ENCODE data around the gene BMPR1B. TPM values are rescaled to one million over a fixed set of nuclear protein-coding genes. Genes with fewer than 3 reads are reported as not detected.
"Not testable (repeated sequence)": the region's sequence is repeated elsewhere in the genome, so short reads cannot be mapped to it uniquely, and the experiment has no call there.

The BMPR1B gene
- total RNA-seq, 1 experiment from 2014 or later, result 1.7 TPM

DNA sequence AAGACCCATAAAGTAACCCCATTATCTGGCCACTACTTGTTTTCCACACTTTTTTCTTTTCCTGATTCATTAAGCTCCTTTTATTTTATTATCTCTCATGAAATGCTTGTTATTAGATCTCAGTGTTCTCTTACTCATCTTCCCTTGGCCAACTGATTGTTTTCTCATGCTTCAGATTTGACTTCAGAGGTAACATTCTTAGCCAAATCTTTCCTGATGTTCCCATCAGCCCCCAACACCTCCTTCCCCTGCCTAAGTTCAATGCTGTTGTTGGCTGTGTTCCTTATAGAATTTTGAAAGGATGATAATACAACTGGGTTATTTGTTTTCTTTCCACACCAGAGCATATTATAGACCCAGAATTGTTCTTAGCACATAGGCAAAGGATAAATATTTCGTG is 75.6 kb downstream of the BMPR1B start:
- no peak for DNase-seq (ENCODE audit: low read depth)

DNA sequence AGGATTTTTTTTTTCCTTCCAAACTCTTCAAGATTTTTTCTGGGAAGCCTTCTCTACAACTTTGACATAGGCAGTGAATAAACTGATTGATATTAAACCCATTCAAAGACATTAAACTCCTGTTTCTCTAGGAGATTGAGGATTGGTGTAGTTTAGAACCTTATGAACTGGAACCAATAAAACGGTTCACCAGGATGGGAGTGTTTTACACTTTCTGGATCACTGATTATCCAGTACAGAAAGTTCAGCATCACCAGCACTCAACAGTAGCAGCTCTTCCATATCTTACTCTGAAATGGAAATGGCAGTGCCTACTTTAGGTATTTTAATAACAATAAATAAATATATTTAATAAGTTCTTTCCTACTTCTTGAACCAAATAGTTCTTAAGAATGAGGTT is 76.7 kb downstream of the BMPR1B start:
- no peak for DNase-seq (ENCODE audit: low read depth)

DNA sequence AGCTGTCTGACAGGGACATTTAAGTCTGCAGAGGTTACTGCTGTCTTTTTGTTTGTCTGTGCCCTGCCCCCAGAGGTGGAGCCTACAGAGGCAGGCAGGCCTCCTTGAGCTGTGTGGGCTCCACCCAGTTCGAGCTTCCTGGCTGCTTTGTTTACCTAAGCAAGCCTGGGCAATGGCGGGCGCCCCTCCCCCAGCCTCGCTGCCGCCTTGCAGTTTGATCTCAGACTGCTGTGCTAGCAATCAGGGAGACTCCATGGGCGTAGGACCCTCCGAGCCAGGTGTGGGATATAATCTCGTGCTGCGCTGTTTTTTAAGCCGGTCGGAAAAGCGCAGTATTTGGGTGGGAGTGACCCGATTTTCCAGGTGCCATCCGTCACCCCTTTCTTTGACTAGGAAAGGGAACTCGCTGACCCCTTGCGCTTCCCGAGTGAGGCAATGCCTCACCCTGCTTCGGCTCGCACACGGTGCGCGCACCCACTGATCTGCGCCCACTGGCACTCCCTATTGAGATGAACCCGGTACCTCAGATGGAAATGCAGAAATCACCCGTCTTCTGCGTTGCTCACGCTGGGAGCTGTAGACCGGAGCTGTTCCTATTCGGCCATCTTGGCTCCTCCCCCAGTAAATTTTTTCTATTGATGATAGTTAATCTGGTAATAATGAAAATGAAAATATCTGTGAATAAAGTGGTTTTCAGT is 83.6 kb downstream of the BMPR1B start:
- not testable (repeated sequence) for DNase-seq (ENCODE audit: low read depth)

DNA sequence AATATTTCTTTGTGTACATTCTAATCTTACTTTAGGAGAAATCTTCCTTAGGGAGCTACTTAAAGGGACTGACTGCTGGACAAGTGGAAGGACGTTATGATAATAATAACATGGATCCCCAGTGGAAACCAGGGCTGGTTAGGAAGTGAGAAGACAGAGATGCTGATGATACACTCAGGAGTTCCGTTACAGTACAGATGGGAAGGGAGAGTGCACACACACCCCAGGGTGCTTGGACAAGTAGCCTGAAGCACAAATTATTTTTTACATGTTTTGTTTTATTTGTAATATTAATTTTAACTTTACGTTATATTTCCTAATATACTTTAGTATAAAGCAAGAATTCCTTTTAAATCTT is 84.1 kb downstream of the BMPR1B start:
- DNase-seq (ENCODE audit: low read depth), result no peak

DNA sequence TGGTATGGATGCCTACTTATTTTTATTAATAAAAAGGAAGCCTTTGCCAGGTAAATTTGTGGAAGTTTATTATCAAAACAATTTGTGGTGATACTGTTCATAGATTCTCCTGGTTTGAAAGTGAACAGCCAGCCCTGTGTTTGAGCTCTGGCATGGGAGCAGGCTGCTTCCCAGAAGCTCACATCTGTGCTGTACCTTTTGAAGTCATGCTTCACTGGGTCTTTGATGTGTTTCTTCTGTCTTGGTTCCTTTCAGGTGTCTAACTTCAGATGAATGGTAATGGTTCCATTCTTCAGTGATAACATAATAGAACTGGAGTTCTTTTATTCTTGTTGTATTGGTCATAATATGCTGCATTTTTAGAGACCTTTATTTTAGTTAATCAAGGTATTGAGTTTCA is 85.5 kb downstream of the BMPR1B start:
- DNase-seq (ENCODE audit: low read depth), result no peak

DNA sequence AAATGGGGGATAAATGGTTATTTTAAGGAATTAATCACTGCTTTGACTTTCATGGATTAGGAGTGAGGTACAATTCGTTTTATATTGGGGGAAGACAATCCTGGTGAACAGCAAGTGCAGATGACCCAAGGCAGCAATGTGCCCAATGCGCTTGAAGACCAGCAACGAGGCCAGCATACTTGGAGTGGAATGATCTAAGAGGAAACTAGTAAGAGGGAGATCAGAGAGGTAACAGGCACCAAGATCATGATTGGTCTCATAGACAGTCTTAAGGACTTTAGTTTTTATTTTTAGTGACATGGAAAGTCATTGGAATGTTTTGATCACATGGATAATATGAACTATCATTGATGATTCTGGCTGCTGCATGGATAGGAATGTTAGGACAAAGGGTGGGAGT is 90.6 kb downstream of the BMPR1B start:
- DNase-seq (ENCODE audit: low read depth), result no peak

DNA sequence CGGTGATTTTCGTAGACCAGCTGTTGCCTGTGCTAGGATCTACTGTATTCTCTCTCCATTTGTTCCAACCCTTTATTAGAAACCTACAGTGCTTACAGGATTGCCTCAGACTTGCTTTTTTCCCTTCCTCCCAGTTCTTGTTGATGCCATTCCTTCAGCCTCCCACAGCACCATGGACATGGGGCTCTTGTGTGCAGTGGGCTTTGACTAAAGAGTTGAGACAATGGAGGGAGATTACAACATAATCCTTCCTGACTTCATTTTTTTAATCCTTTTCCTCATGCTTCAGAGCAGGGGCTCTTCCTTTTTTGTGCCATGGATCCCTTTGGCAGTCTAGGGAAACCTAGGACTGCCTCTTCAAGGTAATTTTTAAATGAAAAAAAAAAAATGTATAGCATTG is 92.1 kb downstream of the BMPR1B start:
- no peak for DNase-seq (ENCODE audit: low read depth)

DNA sequence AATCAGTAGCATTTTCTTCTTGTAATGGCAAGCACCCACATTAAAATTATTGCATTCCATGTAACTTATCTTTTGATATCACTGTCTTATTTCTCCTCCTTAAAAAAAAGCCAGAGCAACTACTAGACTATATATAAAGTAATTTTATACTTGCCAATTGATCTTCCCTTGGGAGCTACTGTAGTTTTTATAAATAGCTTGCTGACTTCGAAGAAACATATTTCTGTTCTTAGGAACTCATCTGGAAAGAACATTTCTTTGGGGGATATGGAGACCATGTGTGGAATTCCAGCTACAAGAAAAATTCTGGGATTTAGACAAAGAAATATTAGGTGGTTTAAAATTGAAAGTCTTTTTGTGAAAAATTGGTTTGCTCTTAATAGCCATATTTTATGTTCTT is 94.9 kb downstream of the BMPR1B start:
- no peak for DNase-seq (ENCODE audit: low read depth)

DNA sequence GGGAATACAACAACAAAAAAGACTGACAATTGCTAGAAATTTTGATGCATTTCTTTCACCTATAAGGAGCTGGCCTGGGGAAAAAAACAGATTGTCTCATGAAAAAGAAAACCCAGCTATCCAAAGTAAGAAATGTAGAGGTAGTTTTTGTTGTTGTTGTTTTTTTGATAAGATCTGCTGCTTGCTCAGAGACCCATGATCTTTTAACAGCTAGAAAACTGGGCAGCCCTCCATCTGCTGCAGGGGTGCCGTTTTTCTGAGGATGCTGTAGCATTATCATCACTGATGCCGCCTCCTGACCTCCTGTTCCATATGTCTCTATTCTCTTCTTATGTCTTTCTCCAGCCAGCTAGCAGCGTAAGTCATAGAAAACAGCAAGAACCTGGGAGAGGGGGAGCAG is 98.3 kb downstream of the BMPR1B start:
- DNase-seq (ENCODE audit: low read depth), result no peak

DNA sequence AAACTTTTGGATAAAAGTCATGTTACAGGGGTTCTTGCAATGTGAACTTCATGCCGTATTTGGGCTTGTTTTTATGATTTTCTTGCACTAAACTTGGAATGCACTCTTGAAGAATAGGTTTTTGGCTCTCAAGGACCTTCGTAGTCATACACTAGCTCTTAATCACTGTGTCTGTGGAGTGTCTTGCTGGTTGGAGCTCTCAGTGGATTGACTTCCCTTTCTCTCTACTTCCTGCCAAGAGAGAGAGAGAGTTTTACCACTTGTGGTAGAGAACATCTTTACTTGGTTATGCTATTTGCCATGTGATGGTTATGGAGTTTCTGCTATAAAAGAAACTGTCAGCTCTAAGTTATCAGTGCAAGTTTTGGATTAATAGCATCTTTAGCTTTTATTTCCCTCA is 112.4 kb downstream of the BMPR1B start:
- no peak for DNase-seq (ENCODE audit: low read depth)

DNA sequence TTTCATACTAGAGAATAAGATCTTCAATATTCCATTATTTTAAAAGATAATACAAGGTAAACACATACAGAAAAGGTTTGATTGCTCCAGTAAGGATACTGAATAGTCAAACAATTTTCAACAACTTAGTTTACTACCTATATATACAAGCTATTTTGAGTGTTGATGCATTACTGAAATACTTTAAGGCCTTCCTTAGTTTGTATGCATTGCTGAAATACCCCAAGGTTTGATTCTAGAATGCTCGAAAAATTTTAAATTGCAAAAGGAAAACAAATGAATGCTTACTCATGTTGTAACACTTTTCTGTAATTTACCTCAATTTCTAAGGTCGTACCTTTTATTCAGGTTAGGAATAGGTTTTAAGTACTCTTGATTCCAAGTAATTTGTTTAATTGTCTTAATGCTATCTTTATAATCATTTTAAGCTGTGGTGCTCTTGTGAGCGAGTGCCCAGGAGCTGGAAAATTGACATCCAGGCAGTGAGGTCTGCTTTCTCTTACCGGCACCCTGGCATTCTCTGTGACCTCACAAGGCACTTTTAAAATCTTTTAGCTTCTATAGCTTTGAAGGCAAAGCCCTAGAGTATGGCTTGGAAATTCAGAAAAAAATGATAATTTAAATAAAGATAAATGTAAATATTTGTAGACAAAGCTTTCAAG is 114.0 kb downstream of the BMPR1B start:
- no peak for DNase-seq (ENCODE audit: low read depth)

DNA sequence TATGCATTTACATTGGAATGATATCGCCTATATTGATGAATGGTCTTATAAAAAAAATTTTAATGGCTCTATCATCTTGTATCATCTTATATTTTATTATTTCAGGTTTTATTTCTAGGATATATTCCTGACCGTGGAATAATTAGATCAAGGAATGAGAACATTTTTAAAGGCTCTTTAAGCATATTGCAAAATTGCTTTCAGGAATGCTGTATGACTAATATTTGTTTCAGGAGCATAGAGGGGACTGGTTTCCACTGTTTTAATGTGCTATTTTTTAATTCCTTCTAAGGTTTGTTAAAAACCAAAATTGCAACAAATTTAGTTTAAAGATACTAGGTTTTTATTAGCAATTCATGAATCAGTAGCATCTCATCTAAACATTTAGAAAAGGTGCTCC is 120.2 kb downstream of the BMPR1B start:
- no peak for DNase-seq (ENCODE audit: low read depth)

DNA sequence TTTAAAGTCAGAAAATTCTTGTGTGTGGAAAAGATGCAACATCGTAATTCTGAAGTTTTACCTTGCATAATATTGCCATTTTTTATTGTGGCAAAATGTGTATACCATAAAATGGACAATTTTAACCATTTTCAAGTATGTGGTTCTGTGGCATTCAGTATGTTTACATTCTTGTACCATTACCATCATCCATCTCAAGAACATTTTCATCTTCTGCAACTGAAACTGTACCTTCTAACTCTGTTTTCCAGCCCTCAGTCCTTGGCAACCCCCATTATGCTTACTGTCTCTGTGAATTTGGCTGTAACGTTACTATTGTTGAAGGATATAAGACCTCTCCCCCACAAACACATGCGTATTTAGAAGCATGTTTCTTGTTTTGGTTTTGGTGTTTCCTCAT is 123.2 kb downstream of the BMPR1B start:
- peak; percentile 1 for DNase-seq (ENCODE audit: low read depth)

DNA sequence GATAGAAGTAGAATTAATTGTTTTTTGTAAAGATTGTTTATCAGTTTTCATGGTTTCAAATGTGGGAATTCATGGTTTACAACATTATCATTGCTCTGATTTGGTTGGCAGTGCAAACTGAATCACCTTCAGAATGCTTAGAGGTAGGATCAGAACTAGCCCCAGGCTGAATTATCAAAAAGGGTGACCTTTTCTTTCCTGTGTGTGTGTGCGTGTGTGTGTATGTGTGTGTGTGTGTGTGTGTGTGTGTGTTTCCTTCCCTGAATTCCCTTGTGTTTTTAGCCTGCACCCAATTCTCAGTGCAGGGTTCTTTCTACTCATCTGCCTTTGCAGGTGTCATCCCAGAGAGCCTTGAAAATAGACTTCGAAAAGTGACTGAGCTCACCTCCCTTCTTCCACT is 125.0 kb downstream of the BMPR1B start:
- DNase-seq (ENCODE audit: low read depth), result no peak

DNA sequence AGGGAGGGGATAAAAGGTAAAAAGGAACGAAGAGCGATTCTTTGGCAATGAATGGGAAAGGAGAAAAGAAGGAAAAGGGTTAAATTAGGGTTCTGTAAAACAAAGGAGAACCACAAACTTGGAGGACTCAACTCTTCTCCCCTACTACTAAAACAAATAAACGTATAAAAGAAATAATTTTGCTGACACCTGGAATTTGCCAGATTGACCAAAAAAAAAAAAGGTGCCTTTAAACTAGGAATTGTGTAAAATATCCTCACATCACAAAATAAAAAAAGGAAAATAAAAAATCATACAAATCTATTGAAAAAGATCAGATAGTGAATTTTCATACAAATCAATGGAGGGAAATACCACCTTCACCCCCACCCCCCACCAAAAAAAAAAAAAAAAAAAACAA is 129.3 kb downstream of the BMPR1B start:
- DNase-seq (ENCODE audit: low read depth), result no peak

DNA sequence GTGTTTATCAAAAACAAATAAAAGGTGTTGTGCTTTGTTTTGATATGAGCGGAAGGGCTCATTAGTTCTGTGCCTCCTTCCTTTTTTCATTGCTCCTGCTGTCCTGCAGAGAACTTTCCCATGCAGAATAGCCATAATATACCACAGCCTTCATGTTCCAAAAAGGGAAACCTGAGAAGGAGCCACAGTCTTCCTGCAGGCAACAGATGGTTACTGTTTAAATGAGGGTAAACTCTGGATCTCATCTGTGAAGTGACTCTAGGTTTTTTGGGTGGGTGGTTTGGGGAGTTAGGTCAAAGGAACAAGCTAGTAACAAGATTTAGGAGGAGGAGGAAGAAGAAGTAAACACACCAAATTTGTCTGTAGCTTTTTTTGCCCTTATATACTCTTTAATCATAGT is 131.8 kb downstream of the BMPR1B start:
- no peak for DNase-seq (ENCODE audit: low read depth)

DNA sequence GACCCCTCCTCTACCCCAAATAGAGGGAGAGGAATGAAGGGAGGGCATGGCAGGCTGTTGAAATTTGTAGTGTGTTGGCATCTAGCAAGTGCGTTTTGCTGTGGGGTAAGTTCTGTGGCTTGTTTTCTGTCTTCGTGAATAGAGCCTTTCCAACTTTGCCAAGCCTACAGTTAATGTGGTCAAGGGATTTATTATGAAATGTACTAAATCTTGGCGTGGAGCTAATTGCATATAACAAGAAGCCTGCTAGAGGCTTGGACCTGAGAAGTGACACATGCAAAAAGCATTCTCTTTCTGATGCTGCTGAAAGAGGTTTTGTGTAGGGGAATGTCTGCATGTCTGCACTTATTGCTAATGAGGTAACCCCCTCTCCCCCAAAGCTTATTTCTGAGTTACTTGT is 132.2 kb downstream of the BMPR1B start:
- no peak for DNase-seq (ENCODE audit: low read depth)

DNA sequence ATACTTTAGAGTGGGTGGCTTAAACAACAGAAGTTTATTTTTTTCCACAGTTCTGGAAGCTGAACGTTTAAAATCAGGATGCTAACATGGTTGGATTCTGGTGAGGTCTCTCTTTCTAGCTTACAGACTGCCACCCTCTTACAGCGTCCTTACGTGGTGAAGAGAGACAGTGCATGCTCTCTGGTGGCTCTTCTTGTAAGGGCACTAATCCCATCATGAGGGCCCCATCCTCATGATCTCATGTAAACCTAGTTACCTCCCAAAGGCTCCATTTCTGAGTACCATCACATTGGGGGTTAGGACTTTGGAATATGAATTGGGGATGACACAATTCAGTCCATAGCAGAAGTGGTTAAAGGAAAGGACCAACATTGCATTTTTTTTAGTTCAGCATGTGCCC is 132.8 kb downstream of the BMPR1B start:
- DNase-seq (ENCODE audit: low read depth), result no peak

DNA sequence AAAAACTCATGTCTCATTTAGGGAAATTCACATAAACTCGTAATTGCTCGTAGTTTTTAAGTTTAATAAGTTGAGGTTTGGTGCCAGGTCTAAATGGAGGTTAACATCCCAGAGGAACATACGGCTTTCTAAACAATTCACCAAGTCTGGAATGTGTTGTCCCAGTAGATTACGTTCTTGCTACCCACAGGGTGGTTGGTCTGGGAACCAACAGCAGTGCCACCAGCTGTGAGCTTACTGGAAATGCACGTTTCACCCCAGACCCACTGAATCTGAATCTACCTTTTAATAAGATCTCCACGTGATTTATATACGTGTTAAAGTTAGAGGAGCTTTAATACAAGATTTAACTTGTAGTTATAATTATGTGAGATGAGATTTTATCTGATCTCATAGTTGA is 134.3 kb downstream of the BMPR1B start:
- DNase-seq (ENCODE audit: low read depth), result peak; percentile 10

DNA sequence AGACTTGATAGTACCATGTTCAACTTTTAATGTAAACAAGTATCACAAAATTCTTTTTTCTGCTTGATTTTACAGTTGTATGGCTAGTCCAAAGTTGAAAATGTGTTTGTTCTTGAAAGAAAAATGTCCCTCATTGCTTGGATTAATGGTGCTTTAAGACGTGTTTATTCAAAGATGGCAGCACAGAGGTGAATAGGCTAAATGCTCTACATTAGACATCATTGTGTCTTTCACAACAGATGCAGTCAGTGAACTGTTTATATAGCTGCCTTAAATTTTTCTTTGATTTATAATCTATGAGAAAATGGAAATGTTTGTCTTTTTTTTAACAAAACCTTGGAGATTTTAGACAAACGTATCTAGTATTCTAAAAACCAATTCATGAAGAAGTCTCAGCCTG is 137.3 kb downstream of the BMPR1B start:
- DNase-seq (ENCODE audit: low read depth), result no peak

DNA sequence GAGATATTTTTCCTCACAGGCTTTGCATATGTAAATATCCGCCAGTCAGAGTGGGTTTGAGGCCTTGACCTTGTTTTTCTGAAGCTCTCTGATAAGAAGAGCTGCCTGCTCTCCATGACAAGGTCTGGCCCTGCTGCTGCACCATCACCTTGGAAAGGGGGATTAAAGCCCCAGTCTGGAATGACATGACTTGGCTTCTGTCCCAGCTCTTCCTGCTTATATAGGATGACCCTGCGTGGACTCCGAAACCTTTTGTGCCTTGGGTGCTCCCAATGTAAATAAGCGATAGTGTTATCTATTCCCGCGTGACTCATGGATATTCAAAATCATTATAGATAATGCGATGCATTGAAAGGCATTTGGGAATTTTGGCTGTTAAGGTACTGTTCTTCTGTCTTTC is 139.3 kb downstream of the BMPR1B start:
- DNase-seq (ENCODE audit: low read depth), result no peak

DNA sequence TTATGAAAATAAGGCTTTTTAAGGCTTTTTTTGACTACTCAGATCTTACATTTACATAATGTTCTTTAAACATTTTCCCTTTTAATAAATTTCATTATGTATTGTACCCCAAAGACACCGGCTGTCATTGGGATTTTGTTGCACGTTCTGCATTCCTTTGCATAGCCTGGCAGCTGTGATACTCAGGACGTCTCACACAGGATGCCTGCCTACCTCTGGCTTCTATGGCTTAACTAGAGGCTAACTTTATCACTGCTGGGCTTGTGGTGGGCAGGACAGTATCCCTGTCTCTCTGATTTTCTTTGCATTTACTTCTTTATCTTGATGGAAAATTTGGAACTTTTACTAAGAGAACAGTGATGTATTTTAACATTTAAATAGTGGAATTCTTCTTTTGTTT is 147.8 kb downstream of the BMPR1B start:
- no peak for DNase-seq (ENCODE audit: low read depth)

DNA sequence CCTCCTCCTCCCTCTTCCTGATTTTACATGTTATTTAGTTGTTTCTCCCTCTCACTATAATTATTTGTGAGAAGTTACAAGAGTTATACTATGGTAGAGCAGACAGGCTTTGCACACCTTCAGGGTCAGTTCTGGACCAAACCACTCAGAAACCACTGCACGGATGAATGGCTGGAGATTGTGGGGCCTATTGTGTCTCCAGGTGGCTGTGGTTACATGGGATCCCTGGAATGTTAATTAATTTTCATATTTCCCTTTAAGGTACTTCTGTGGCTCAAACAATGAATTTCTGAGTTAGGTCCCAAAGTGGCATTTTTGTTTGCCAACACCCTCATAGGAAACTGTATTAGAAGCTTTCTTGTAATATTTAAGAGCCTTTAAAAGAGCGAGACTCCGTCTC is 151.9 kb downstream of the BMPR1B start:
- DNase-seq (ENCODE audit: low read depth), result peak; percentile 39

DNA sequence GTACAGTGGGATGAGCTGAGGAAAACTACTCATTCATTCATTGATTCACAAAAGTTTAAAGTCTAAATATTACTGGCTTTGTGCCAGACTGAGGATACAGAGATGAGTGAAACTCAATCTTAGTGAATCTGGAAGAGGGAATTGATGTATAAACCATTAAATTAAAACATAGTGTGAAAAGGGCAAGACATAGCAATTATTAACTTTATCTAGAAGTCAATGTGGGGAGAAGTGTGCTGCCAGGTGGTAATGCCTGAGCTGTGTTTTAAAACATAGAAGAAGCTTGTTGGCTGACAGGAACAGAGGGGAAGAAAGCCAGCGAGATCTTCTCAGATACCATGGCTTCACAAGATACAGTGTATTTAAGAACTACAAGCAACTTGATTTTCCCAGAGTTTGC is 153.4 kb downstream of the BMPR1B start:
- no peak for DNase-seq (ENCODE audit: low read depth)
